ENCODE data around the gene IFT122.

Gene IFT122

GRCh38 chr3:129413687-129414506 lies 26.1 kb upstream of the IFT122 start:
- peak; percentile 88 for DNase-seq (ENCODE audit: low read depth, low spot score)

GRCh38 chr3:129415378-129415777 lies 24.6 kb upstream of the IFT122 start:
- DNase-seq (ENCODE audit: low read depth, low spot score) = no peak

DNA sequence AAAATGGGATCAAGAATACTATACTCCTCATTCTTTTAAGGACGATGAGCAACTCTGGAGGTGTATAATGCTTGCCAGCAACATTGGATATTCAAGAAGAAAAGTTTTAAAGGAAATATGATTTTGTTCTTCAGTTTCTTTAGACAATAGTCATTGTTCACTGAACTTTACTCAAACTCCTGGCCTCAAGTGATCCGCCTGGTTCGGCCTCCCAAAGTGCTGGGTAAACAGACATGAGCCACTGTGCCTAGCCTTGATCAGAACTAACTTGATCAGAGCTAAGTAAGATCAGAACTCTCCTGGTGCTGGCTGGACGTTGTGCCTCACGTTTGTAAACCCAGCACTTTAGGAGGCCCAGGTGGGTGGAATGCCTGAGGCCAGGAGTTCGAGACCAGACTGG lies 24.2 kb upstream of the IFT122 start:
- no peak for DNase-seq (ENCODE audit: low read depth, low spot score)

GRCh38 chr3:129416415-129416814 lies 23.6 kb upstream of the IFT122 start:
- no peak for DNase-seq (ENCODE audit: low read depth, low spot score)

DNA sequence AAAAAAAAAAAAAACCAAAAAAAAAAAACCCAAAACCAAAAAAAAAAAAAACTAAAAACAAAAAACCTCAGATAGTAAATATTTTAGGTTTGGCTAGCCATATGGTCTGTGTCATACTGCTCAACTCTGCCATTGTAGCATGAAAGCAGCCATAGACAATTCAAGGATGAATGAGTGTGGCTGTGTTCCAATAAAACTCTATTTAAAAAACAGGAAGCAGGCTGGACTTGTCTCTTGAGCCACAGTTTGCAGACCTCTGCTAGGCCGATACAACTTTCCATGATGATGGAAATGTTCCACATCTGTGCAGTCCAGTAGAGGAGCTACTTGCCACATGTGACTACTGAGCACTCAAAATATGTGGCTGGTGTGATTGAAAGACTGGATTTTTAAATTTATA lies 22.7 kb upstream of the IFT122 start:
- peak; percentile 26 for DNase-seq (ENCODE audit: low read depth, low spot score)

DNA sequence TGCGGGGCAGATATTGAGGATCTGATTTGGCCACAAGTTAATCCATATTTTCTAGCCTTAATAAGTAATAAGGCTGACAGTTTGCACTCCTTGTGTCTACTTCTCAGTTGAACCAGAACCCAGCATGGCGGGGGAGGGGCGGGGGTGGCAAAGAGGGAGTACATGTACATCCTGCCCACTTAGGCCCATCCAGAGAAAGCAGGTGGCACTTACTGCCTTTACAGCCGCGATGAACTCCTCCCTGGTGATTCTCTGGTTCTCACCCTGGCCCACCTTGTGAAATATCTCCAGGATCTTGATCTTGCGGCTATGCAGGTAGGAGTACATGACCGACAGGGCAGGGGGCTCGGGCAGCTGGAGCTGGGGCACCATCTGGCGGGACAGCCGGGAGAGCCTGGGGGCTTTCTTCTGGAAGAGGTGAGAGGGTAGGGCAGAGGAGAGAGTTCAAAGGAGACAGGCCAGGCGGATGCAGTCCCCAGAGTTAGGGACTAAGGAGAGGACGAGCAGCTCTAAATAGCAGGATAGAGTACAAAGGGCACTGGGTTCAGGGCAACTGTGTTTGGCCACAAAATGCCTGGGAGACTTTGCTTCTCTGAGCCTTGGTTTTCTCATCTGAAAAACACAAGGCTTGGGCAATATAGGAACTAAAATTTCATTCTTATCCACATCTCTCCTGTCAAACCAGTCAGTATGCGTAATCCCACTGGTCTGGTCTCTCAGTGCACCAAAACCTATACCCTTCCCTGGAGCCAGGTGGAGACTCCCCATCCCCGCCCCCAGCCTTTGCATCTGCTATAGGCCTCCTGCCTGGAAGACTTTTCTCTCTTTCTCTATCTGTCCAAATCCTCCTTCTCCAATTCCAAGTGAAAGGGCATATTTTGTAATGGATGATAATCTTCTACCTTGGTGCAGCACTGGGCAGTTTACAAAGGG lies 21.7 kb upstream of the IFT122 start:
- no peak for DNase-seq (ENCODE audit: low read depth, low spot score)

DNA sequence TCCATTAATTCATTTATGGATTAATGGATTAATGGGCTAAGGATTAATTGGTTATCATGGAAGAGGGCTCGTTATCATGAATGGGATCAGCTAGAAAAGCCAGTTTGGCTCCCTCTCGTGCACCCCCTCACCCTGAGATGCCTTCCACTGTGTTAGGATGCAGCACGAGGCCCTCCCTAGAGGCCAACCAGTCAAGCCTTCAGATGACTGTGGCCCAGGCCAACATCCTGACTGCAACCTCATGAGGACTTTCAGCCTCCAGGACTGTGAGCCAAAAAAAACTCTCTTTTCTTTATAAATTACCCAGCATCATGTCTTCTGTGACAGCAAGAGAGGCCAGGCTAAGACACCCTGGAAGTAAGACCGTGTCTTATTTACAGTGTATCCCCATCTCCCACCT lies 20.5 kb upstream of the IFT122 start:
- DNase-seq (ENCODE audit: low read depth, low spot score) = no peak

DNA sequence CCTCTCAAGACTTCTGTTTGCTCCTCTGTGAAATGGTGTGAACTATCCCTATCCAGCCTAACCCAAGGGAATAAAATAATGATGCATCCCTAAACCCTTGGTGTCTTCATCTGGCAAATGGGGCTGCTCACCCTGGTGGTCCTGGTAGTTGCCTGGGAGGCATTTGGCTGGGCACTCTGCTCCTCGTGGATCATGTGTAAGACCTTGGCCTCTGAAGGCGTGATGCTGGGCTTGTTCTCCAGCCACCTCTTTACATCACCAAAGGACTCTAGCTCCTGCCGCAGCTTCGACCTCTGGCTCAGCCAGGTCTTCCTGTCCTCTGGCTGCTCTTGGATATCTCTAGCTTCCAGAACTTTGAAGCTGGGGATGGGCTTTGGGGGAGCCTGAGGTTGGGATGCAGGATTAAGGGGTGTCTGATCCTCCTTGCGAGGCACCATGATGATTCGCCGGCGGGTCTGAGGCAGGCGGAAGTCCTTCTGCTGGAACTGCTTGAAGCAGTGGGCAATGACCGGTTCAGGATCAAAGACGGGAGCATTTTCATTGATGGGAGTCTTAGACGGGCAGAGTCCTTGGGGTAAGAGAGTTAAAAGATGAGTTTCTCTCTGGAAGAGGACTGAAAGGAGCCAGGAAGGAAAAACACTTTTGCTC lies 18.7 kb upstream of the IFT122 start:
- DNase-seq (ENCODE audit: low read depth, low spot score) = no peak

DNA sequence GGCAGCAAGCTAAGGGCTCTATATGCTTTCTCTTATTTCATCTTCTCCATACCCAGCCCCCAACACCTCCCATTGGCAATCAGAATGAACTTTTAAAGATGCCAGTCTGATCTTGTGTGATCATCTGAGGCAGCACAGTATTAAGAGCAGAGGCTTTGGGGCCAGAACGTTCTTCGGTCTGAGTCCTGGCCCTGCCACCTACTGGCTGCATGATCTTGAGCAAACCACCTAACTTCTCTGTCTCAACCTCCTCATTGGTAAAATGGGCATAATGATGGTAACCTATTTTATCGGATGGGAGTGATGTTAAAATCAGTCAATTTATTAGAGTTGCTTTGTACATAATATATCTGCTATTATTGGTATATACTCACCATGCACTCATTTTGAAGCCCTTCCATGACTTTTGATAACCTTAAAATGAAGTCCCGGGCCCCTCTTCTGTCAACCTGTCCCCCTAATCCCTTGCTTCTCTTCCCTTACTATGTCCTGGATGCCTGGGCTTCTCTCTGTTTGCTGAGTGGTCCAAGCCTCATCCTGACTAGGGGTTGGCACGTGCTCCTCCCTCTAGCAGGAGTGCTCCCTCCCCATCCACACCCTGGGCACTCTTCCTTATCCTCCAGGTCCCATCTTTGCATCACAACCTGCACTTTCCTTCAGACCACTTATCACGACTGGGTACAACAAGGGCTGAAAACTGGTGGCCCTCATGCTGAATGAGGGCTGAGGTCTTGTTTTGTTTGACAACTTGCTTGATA lies 17.9 kb upstream of the IFT122 start:
- DNase-seq (ENCODE audit: low read depth, low spot score) = no peak

DNA sequence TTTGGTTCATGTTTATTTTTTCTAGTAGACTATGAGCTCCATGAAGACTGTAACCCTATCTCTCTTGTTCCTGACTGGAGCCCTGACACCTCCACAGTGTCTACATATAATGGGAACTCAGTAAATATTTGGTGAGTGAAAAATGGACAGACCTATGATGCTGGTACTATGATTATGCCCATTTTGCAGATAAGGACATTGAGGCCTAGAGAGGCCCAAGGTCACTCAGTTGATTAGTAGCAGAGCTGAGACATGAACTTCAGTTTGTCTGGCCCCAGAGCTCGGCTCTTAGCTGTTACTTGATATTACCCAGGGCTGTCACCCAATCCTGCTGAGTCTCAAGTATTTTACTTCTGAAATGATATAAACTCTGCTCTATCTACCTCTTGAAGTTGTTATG lies 17.1 kb upstream of the IFT122 start:
- DNase-seq (ENCODE audit: low read depth, low spot score) = no peak

DNA sequence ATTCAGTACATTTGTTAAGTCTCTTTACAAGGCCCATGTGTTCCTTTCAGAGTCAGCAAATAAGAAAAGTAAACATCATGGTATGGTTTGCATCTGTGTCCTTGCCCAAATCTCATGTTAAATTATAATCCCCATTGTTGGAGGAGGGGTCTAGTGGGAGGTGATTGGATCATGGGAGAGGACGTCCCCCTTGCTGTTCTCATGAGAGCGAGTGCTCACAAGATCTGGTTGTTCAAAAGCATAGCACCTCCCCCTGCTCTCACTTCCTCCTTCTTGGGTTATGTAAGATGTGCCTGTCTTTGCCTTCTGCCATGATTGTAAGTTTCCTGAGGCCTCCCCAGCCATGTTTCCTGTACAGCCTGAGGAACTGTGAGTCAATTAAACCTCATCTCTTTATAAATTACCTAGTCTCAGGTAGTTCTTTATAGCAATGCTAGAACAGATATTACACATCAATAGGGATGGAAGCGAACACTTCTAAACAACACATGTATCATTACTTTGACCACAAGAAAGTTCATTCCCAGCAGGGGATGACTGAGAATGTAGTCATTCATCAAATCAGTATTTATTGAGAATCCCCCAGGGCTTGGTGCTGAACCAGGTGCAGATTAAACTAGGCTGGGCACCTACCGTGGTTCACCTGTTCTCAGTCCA lies 15.7 kb upstream of the IFT122 start:
- no peak for DNase-seq (ENCODE audit: low read depth, low spot score)

GRCh38 chr3:129425213-129425612 lies 14.8 kb upstream of the IFT122 start:
- DNase-seq (ENCODE audit: low read depth, low spot score) = no peak

DNA sequence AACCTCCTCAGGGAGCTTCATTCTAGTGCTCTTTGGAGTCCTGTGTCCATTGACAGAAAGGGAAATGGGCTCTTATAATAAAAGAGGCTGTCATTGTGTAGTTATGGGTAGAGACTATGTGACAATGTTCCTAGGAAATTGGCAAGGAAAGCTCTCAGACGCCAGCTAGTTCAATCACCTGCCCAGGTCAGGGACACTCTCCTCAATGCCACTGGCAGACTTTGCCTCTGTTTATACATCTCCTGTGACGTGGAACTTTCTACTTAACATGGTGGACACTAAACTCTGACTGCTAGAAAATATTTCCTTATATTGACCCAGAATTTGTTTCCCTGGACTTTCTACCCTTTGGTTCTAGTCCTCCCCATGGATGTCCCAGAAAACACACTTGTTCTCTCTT lies 14.4 kb upstream of the IFT122 start:
- no peak for DNase-seq (ENCODE audit: low read depth, low spot score)

DNA sequence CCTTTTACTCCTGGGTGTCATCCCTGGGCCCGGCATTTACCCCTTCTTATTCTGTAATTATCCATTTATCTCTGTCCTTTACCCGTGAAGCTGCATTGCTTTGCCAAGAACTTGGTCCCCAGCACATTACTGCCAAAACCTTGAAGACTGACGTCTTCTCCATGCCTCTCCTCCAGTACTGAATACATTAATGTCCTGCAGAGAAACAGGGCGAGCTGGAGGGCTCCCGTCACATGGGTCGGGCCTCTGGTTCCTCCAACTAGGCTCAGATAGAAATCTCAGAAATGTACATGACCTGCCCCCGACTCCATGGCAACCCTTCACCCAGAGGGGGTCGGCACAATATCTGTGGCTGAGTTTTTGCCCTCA lies 12.0 kb upstream of the IFT122 start:
- DNase-seq (ENCODE audit: low read depth, low spot score) = no peak

DNA sequence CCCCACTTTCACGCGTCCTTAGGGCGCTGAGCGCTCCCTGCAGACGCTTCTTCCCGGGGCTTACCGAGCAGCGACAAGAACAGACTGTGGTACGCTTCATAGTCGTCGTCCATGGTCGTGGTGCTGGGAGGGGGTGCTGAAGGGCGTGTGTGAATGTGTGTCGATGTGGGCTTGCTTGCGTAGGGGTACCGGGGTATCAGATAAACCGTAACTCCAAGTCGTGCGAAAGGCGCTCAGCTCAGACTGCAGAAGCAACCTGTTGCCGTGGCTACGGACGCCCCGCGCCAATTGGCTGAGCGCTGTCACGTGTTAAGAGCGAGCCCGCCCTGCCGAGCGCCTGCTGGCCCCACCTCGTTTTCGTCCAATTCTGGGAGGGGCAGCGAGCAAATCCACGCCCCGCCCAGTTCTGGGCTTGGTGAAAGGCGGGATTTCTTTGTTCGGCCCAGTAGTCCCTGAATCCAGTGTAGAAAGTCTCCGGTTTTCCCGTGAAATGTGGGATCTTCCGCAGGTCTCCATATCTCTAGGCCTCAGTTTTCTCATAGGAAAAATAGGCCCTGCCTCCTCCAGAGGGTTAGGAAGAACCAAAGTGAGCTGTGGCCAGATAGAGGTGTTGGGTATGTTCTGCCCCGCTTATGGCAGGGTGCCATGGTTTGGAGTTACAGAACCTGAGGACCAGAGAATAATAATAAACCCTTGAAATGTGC lies 11.5 kb upstream of the IFT122 start, which contains the start of gene EFCAB12:
EFCAB12 (minus strand) TSS at position 261 of the 704 bp plus-strand sequence; CDS start at position 113, 148 bp downstream.
- DNase-seq (ENCODE audit: low read depth, low spot score) = peak; percentile 97

GRCh38 chr3:129429080-129429451 lies 11.0 kb upstream of the IFT122 start:
- peak; percentile 36 for DNase-seq (ENCODE audit: low read depth, low spot score)

- no peak for DNase-seq (ENCODE audit: low read depth, low spot score)
Observed at GRCh38 chr3:129429602-129430001, 10.4 kb upstream of the IFT122 start.

GRCh38 chr3:129432036-129432435 lies 8.0 kb upstream of the IFT122 start:
- peak; percentile 50 for DNase-seq (ENCODE audit: low read depth, low spot score)

GRCh38 chr3:129432671-129433070 lies 7.4 kb upstream of the IFT122 start:
- peak; percentile 29 for DNase-seq (ENCODE audit: low read depth, low spot score)

DNA sequence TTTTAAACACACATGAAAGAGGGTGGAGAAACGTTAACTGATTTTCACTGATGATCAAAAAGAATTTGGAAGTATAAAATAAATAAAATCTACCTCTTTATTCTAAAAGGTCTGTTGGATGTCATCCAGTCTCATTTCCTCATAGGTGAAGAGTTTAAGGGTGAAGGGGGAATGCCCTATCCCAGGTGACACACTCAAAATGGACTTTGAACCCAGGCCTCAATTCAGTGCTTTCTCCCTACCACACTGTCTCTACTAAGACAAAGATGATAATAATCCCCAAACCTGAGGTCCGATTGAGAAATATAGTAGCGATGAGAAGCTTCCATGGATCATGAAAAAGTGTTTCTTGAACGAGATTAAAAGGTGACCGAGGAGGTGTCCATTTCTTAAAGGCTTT lies 6.5 kb upstream of the IFT122 start:
- DNase-seq (ENCODE audit: low read depth, low spot score) = no peak
